ENCODE results near the gene CAPN11. TPM values are rescaled to one million over a fixed set of nuclear protein-coding genes. Genes with fewer than 3 reads are reported as not detected.
A peak's percentile ranks its signal among the peaks of the same experiment; 100 is the strongest.

Gene CAPN11
- total and polyA plus RNA-seq, 9 of the 15 experiments (the other 6 are each of a cell fraction or from before 2014, with no cell fraction given), result 0.03 to 0.61 (median 0.17) TPM; not detected in 1

- Histone ChIP-seq H3K9ac (ENCODE audit: insufficient read depth in 1 of 2, low read depth in 2 of 2, low read length in 2 of 2) (peak overlapping the region; percentile 50 to 89), H3K27me3 (ENCODE audit: control insufficient read depth in 2 of 2, insufficient read depth in 2 of 2, low read length in 2 of 2) (no peaks in the 10 kb centered on the region), H3K4me2 (ENCODE audit: insufficient read depth, low read length) (peak overlapping the region; percentile 86), H3K4me3 (peak overlapping the region; percentile 54), H3K36me3 (ENCODE audit: control insufficient read depth, insufficient read depth, low read length) (peaks cover 9% of the 10 kb centered on the region), H2AFZ (ENCODE audit: low read depth, low read length) (peak overlapping the region; percentile 92), H3K9me1 (ENCODE audit: control insufficient read depth, insufficient read depth, low read length) (peaks cover 6% of the 10 kb centered on the region), H3K9me3 (replicated peaks; ENCODE audit: control insufficient read depth, insufficient read depth, low read depth, low read length) (no peaks in the 10 kb centered on the region), H4K20me1 (replicated peaks; ENCODE audit: control insufficient read depth, insufficient read depth, low read length) (peaks cover 3% of the 10 kb centered on the region; the same call in 1 of the 2 replicates), H3K79me2 (ENCODE audit: control insufficient read depth, insufficient read depth, low read length) (peaks cover 47% of the 10 kb centered on the region), H3K4me1 (replicated peaks in 1 of 2; ENCODE audit: control insufficient read depth in 2 of 2, insufficient read depth in 2 of 2, low read length in 2 of 2) (peaks cover 78 to 89% of the 10 kb centered on the region in 2 experiments), H3K27ac (ENCODE audit: extremely low read depth, low read depth, low read length) (peak overlapping the region; percentile 14; the same call in 2 of the 3 replicates)
- ATAC-seq, result no peak
- intact Hi-C loops (cut with micrococcal nuclease) (loop anchor here (10.0 kb wide), 1 partner anchor 588 kb away; the partner anchor contains the start of gene MAD2L1BP), in situ Hi-C loops (cut with MboI) (no loop called here)
- FAIRE-seq, result no peak
- ChIA-PET CTCF (ENCODE audit: low intra/inter-chr PET ratio) (interaction anchor here (1.9 kb wide), 1 partner anchor 50 kb away, joined by 5 read pairs; no protein-coding TSS in a partner anchor), POLR2A (interaction anchor here (1.1 to 6.8 kb wide), 4 partner anchors 13 to 61 kb away, joined by 3 to 104 read pairs (median 33); partner anchors contain the start of gene HSP90AB1)
- 33% methylated on average over 26 of the region's 26 CpGs for WGBS (ENCODE audit: insufficient coverage, low coverage, missing lambda C conversion rate)
- BruUV-seq (replicated peaks), result no TSS peak
- no peak for DNase-seq (ENCODE audit: extremely low read depth in 1 of 4, low spot score in 3 of 4)
- no peak for TF ChIP-seq ZNF75A (CRISPR knock-in tag; IDR thresholded peaks at IDR 0.05)
- TF ChIP-seq MLLT1 (IDR thresholded peaks at IDR 0.05), result peak in 1 of 2 experiments; percentile 58; a peak in 2 of 4 replicates
- peak; percentile 73 to 77 for TF ChIP-seq NRF1 (conservative IDR thresholded peaks at IDR 0.05 in 1 of 2, IDR thresholded peaks at IDR 0.05 in 1 of 2)
- no peak for TF ChIP-seq MYC (IDR thresholded peaks at IDR 0.05; ENCODE audit: low read depth, low read length)
- TF ChIP-seq MYC (CRISPR knock-in tag; IDR thresholded peaks at IDR 0.05; ENCODE audit: borderline replicate concordance, low read depth), result no peak
- TF ChIP-seq YY1 (IDR thresholded peaks at IDR 0.05; ENCODE audit: borderline replicate concordance in 1 of 3, control insufficient read depth in 1 of 3, extremely low read depth in 1 of 3, insufficient read depth in 3 of 3, insufficient read length in 1 of 3, insufficient replicate concordance in 2 of 3, low read depth in 1 of 3, low read length in 2 of 3), result no peak
- TF ChIP-seq CBX2 (IDR thresholded peaks at IDR 0.05; ENCODE audit: insufficient read depth, low read length, poor library complexity, severe bottlenecking), result no peak
- no peak for TF ChIP-seq ZC3H8 (IDR thresholded peaks at IDR 0.05)
- peak; percentile 21 for TF ChIP-seq TBP (optimal IDR thresholded peaks at IDR 0.05; ENCODE audit: low read depth, low read length)
- TF ChIP-seq FOXK2 (conservative IDR thresholded peaks at IDR 0.05 in 1 of 2, IDR thresholded peaks at IDR 0.05 in 1 of 2; ENCODE audit: low read depth in 2 of 2), result peak in 1 of 2 experiments; percentile 54; a peak in 1 of 4 replicates
- no peak for TF ChIP-seq ZNF282 (CRISPR knock-in tag; IDR thresholded peaks at IDR 0.05)
- no peak for TF ChIP-seq NCOA1 (IDR thresholded peaks at IDR 0.05; ENCODE audit: low read depth)
- no peak for TF ChIP-seq DLX4 (CRISPR knock-in tag; IDR thresholded peaks at IDR 0.05)
- TF ChIP-seq DEAF1 (CRISPR knock-in tag; IDR thresholded peaks at IDR 0.05), result no peak
- TF ChIP-seq ETS1 (conservative IDR thresholded peaks at IDR 0.05; ENCODE audit: control insufficient read depth, low read depth, low read length), result no peak
These were observed 64.1 kb downstream of the CAPN11 start for GRCh38 chr6:44222486-44223318.

All from K562 (cell line).